SK-N-SH (cell line): ENCODE measurements around the gene GALNT13. TPM values are rescaled to one million over a fixed set of nuclear protein-coding genes. Genes with fewer than 3 reads are reported as not detected.

Experiments
- CTCF ChIA-PET: fragments of 300-600, 350-600 bp; formaldehyde crosslinking; extraction: SDS; loops from one replicate; lab custom pipeline; 2021; lab: Yijun Ruan, JAX
- POLR2A ChIA-PET: fragments of 350-600 bp; sonication (Branson Sonifier 250); formaldehyde crosslinking; extraction: SDS; loops from one replicate; lab custom pipeline; 2020; ENCODE audit warnings: antibody characterized with exemption, inconsistent platforms; lab: Yijun Ruan, JAX
- DNase-seq: peaks from one replicate; pipeline ENCODE4 v3.0.0; 2012
- H2AFZ ChIP-seq: fragments of 200-600 bp; sonication (generic); 2 replicates; pipeline ENCODE4 v1.8.1; 2016; ENCODE audit warnings: antibody characterized with exemption, mild to moderate bottlenecking, low read depth
- H3F3A ChIP-seq: fragments of 200-600 bp; sonication (generic); replicated peaks from 2 replicates; pipeline ENCODE3; 2016; ENCODE audit warnings: antibody characterized with exemption, mild to moderate bottlenecking; ENCODE audit not compliant: insufficient read depth
- H3K27ac ChIP-seq, 2 experiments: fragments of 200-500 bp in 1 of 2; fragments of 200-600 bp in 1 of 2; sonication (Bioruptor generic) in 1 of 2; sonication (generic), shearing (Covaris generic) in 1 of 2; 2 replicates each; pipeline versions ENCODE4 v1.5.1 to v1.6.1; 2014 to 2016; ENCODE audit warnings: low read depth in 2 of 2, inconsistent platforms in 1 of 2, low read length in 1 of 2, mild to moderate bottlenecking in 1 of 2, mixed read lengths in 1 of 2
- H3K27me3 ChIP-seq: fragments of 200-600 bp; sonication (generic), shearing (Covaris generic); 2 replicates; pipeline ENCODE4 v1.6.1; 2016; ENCODE audit warnings: mixed run types; ENCODE audit not compliant: insufficient read depth
- H3K36me3 ChIP-seq, 2 experiments: fragments of 200-500 bp in 1 of 2; fragments of 200-600 bp in 1 of 2; sonication (Bioruptor generic) in 1 of 2; sonication (generic) in 1 of 2; replicated peaks in 1 of 2; 2 replicates each; pipeline versions ENCODE3 to v1.5.1; 2014 to 2016; ENCODE audit warnings: low read length in 1 of 2, mild to moderate bottlenecking in 1 of 2; ENCODE audit not compliant: insufficient read depth in 2 of 2, control insufficient read depth in 1 of 2
- H3K4me1 ChIP-seq, 2 experiments: fragments of 200-500 bp in 1 of 2; fragments of 200-600 bp in 1 of 2; sonication (Bioruptor generic) in 1 of 2; sonication (generic), shearing (Covaris generic) in 1 of 2; 2 replicates each; pipeline versions ENCODE4 v1.5.1 to v1.6.1; 2014 to 2016; ENCODE audit warnings: low read depth in 1 of 2, low read length in 1 of 2, mixed run types in 1 of 2; ENCODE audit not compliant: insufficient read depth in 2 of 2, control insufficient read depth in 1 of 2
- H3K4me2 ChIP-seq: fragments of 200-600 bp; sonication (generic), shearing (Covaris generic); 2 replicates; pipeline ENCODE4 v1.6.1; 2017; ENCODE audit warnings: mixed run types
- H3K4me3 ChIP-seq, 2 experiments: fragments of 200-500 bp in 1 of 2; fragments of 200-600 bp in 1 of 2; sonication (Bioruptor generic) in 1 of 2; sonication (generic), shearing (Covaris generic) in 1 of 2; 2 replicates each; pipeline versions ENCODE4 v1.5.1 to v1.8.1; 2014 to 2016; ENCODE audit warnings: low read depth in 2 of 2, inconsistent platforms in 1 of 2, low read length in 1 of 2, mild to moderate bottlenecking in 1 of 2, mixed read lengths in 1 of 2, moderate library complexity in 1 of 2
- H3K79me2 ChIP-seq: fragments of 200-600 bp; sonication (generic); 2 replicates; pipeline ENCODE4 v1.8.1; 2017; ENCODE audit warnings: mild to moderate bottlenecking; ENCODE audit not compliant: insufficient read depth
- H3K9ac ChIP-seq: fragments of 200-600 bp; sonication (generic); 2 replicates; pipeline ENCODE4 v1.6.1; 2017; ENCODE audit warnings: mixed run types
- H3K9me2 ChIP-seq: fragments of 200-600 bp; sonication (generic); 2 replicates; pipeline ENCODE4 v1.6.1; 2017; ENCODE audit warnings: mixed run types
- H3K9me3 ChIP-seq: fragments of 200-600 bp; sonication (generic); 2 replicates; pipeline ENCODE4 v1.6.1; 2017; ENCODE audit warnings: mixed run types, mild to moderate bottlenecking, moderate library complexity
- H4K20me1 ChIP-seq: fragments of 200-600 bp; sonication (generic); 2 replicates; pipeline ENCODE4 v1.6.1; 2017; ENCODE audit warnings: mild to moderate bottlenecking, mixed run types; ENCODE audit not compliant: insufficient read depth
- CHD2 ChIP-seq: fragments of 150-350 bp; IDR thresholded peaks from 2 replicates; pipeline ENCODE4 v1.6.1; 2018; ENCODE audit warnings: low read length; ENCODE audit not compliant: partially characterized antibody
- ELF1 ChIP-seq: IDR thresholded peaks from 2 replicates; pipeline ENCODE4 v1.4.0; 2012
- FOXJ3 ChIP-seq: sonication (generic); formaldehyde crosslinking; IDR thresholded peaks from 2 replicates; pipeline ENCODE4 v1.5.1; 2020; ENCODE audit warnings: mild to moderate bottlenecking, missing genetic modification reagents
- FOXM1 ChIP-seq: IDR thresholded peaks from 2 replicates; pipeline ENCODE4 v1.4.0; 2012; ENCODE audit warnings: low read depth, mild to moderate bottlenecking
- JUND ChIP-seq: IDR thresholded peaks from 2 replicates; pipeline ENCODE4 v1.4.0; 2012
- MXI1 ChIP-seq: IDR thresholded peaks from 2 replicates; pipeline ENCODE4 v1.6.1; 2012; ENCODE audit warnings: mild to moderate bottlenecking, low read depth, low read length, improper control_type of control experiment
- NRF1 ChIP-seq: IDR thresholded peaks from 2 replicates; pipeline ENCODE4 v1.6.1; 2012; ENCODE audit warnings: low read depth, mild to moderate bottlenecking, low read length
- PBX3 ChIP-seq: IDR thresholded peaks from 2 replicates; pipeline ENCODE4; 2012
- POLR2AphosphoS5 ChIP-seq: IDR thresholded peaks from 2 replicates; pipeline ENCODE4 v1.6.1; 2012; ENCODE audit warnings: low read depth, low read length
- RCOR1 ChIP-seq: fragments of 150-350 bp; IDR thresholded peaks from 2 replicates; pipeline ENCODE4 v1.6.1; 2017; ENCODE audit warnings: antibody characterized with exemption, low read length
- REST ChIP-seq: IDR thresholded peaks from 2 replicates; pipeline ENCODE4 v1.6.1; 2012; ENCODE audit warnings: mild to moderate bottlenecking, low read depth, low read length, moderate library complexity
- RFX5 ChIP-seq: IDR thresholded peaks from 2 replicates; pipeline ENCODE4 v1.6.1; 2012; ENCODE audit warnings: mild to moderate bottlenecking, improper control_type of control experiment, low read length
- TCF12 ChIP-seq: IDR thresholded peaks from 2 replicates; pipeline ENCODE4 v1.4.0; 2012
- YY1 ChIP-seq: IDR thresholded peaks from 2 replicates; pipeline ENCODE4 v1.4.0; 2012; ENCODE audit warnings: low read depth, mild to moderate bottlenecking
- WGBS: methylation state at CpG from one replicate; pipeline ENCODE4 v1.1.6; 2017; ENCODE audit warnings: low lambda C conversion rate; 5-methylcytosine and 5-hydroxymethylcytosine counted together
- polyA plus RNA-seq, 3 experiments: library from polyadenylated mRNA; depleted of rRNA; stranded (reverse); fragments of >200 nt; gene quantifications; 2 replicates each; pipeline ENCODE4 v1.2.3, GENCODE V29; 2012
- TF ChIP-seq, protein P1 (sequence below): IDR thresholded peaks from 2 replicates; pipeline ENCODE4 v1.4.0; 2012; ENCODE audit warnings: low read depth, borderline replicate concordance
- TF ChIP-seq, protein P2 (sequence below): fragments of 200-600 bp; sonication (generic); IDR thresholded peaks from 2 replicates; pipeline ENCODE4 v1.6.1; 2017; ENCODE audit warnings: antibody characterized with exemption, mild to moderate bottlenecking, moderate library complexity
- TF ChIP-seq, protein P3 (sequence below): IDR thresholded peaks from 2 replicates; pipeline ENCODE4 v1.4.0; 2012; ENCODE audit warnings: low read depth, borderline replicate concordance

Gene GALNT13
- polyA plus RNA-seq, 1 of the 3 experiments (the other 2 are of a cell fraction), result 0.33 TPM

- TF ChIP-seq REST (no peak), FOXM1 (no peak), JUND (no peak), POLR2AphosphoS5 (no peak), TCF12 (no peak)
These were observed 618.8 kb downstream of the GALNT13 start (continued) for GRCh38 chr2:154490530-154490929.

GRCh38 chr2:154495455-154495868 is 623.7 kb downstream of the GALNT13 start:
- H3K9me3 ChIP-seq, result no peaks in the 10 kb centered on the region
- H3K4me1 ChIP-seq, result no peaks in the 10 kb centered on the region
- H3K27ac ChIP-seq, result no peak overlapping the region
- H3K27me3 ChIP-seq, result no peaks in the 10 kb centered on the region
- H3K9me2 ChIP-seq, result no peaks in the 10 kb centered on the region
- no peaks in the 10 kb centered on the region for H3K36me3 ChIP-seq
- DNase-seq, result no peak
- H3K4me3 ChIP-seq, result no peak overlapping the region
- no peaks in the 10 kb centered on the region for H3F3A ChIP-seq
- no peak overlapping the region for H3K9ac ChIP-seq
- WGBS, result 26% methylated on average over 4 of the region's 4 CpGs
- POLR2A ChIA-PET, result no interaction called here
- CTCF ChIA-PET, result no interaction called here
- no peak overlapping the region for H2AFZ ChIP-seq
- TF ChIP-seq CHD2 (no peak), MXI1 (no peak), ELF1 (no peak)
- TF ChIP-seq, protein P1, sequence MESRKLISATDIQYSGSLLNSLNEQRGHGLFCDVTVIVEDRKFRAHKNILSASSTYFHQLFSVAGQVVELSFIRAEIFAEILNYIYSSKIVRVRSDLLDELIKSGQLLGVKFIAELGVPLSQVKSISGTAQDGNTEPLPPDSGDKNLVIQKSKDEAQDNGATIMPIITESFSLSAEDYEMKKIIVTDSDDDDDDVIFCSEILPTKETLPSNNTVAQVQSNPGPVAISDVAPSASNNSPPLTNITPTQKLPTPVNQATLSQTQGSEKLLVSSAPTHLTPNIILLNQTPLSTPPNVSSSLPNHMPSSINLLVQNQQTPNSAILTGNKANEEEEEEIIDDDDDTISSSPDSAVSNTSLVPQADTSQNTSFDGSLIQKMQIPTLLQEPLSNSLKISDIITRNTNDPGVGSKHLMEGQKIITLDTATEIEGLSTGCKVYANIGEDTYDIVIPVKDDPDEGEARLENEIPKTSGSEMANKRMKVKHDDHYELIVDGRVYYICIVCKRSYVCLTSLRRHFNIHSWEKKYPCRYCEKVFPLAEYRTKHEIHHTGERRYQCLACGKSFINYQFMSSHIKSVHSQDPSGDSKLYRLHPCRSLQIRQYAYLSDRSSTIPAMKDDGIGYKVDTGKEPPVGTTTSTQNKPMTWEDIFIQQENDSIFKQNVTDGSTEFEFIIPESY, result no peak
- TF ChIP-seq, all 33 proteins: peak for 0
- Histone ChIP-seq H3K79me2 (no peaks in the 10 kb centered on the region), H3K4me2 (no peak overlapping the region), H4K20me1 (no peaks in the 10 kb centered on the region)

- no peak overlapping the region for H3K4me2 ChIP-seq
- no peaks in the 10 kb centered on the region for H3K36me3 ChIP-seq
- H3K9me2 ChIP-seq, result no peaks in the 10 kb centered on the region
- no peak overlapping the region for H3K27ac ChIP-seq
- H3K79me2 ChIP-seq, result no peaks in the 10 kb centered on the region
- no peaks in the 10 kb centered on the region for H3K27me3 ChIP-seq
- no peaks in the 10 kb centered on the region for H3K4me1 ChIP-seq
- ChIA-PET POLR2A (no interaction called here), CTCF (no interaction called here)
- H3K4me3 ChIP-seq, result no peak overlapping the region
- no peaks in the 10 kb centered on the region for H3F3A ChIP-seq
- no peak for DNase-seq
- no peaks in the 10 kb centered on the region for H3K9me3 ChIP-seq
- no peaks in the 10 kb centered on the region for H4K20me1 ChIP-seq
- H3K9ac ChIP-seq, result no peak overlapping the region
- H2AFZ ChIP-seq, result no peak overlapping the region
- TF ChIP-seq POLR2AphosphoS5 (no peak), CHD2 (no peak), RFX5 (no peak), PBX3 (no peak), FOXM1 (no peak), NRF1 (no peak), RCOR1 (no peak), YY1 (no peak), FOXJ3 (CRISPR knock-in tag) (no peak)
- TF ChIP-seq, protein P2, sequence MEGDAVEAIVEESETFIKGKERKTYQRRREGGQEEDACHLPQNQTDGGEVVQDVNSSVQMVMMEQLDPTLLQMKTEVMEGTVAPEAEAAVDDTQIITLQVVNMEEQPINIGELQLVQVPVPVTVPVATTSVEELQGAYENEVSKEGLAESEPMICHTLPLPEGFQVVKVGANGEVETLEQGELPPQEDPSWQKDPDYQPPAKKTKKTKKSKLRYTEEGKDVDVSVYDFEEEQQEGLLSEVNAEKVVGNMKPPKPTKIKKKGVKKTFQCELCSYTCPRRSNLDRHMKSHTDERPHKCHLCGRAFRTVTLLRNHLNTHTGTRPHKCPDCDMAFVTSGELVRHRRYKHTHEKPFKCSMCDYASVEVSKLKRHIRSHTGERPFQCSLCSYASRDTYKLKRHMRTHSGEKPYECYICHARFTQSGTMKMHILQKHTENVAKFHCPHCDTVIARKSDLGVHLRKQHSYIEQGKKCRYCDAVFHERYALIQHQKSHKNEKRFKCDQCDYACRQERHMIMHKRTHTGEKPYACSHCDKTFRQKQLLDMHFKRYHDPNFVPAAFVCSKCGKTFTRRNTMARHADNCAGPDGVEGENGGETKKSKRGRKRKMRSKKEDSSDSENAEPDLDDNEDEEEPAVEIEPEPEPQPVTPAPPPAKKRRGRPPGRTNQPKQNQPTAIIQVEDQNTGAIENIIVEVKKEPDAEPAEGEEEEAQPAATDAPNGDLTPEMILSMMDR, result no peak
- TF ChIP-seq, protein P3, sequence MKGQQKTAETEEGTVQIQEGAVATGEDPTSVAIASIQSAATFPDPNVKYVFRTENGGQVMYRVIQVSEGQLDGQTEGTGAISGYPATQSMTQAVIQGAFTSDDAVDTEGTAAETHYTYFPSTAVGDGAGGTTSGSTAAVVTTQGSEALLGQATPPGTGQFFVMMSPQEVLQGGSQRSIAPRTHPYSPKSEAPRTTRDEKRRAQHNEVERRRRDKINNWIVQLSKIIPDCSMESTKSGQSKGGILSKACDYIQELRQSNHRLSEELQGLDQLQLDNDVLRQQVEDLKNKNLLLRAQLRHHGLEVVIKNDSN, result no peak
These were observed 625.3 kb downstream of the GALNT13 start for GRCh38 chr2:154497019-154497418.
